ENCODE measurements around the gene NPIPA7. TPM values are rescaled to one million over a fixed set of nuclear protein-coding genes. Genes with fewer than 3 reads are reported as not detected.
"Not testable (repeated sequence)": the region's sequence is repeated elsewhere in the genome, so short reads cannot be mapped to it uniquely, and the experiment has no call there.

The NPIPA7 gene
- total RNA-seq, 4 donors from 2014 or later, result 2.7 to 3.0 TPM; not detected in 2

DNA sequence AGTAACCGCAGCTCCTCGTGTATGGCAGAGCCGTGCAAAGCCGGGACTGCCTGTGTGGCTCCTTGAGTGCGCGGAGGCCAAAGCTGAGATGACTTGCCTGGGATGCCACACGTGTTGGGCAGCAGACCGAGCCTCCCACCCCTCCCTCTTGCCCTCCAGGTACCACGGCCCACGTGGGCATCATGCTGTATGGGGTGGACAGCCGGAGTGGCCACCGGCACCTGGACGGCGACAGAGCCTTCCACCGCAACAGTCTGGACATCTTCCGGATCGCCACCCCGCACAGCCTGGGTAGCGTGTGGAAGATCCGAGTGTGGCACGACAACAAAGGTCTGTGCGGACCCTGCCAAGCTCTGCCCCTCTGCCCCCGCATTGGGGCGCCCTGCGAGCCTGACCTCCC lies 4.7 kb upstream of the NPIPA7 start:
- H3K27me3 ChIP-seq, H3K36me3 ChIP-seq, ATAC-seq, H3K9me3 ChIP-seq, H3K4me1 ChIP-seq, H3K27ac ChIP-seq, H3K4me3 ChIP-seq: not testable (repeated sequence)
- no CpG with 5 or more reads among the region's 25 CpGs for WGBS, 2 donors (ENCODE audit: low coverage in 1 of 2)

GRCh38 chr16:16399685-16400084 lies 20.7 kb downstream of the NPIPA7 start:
- not testable (repeated sequence) for ATAC-seq, H3K4me3 ChIP-seq, H3K4me1 ChIP-seq, H3K36me3 ChIP-seq, H3K27me3 ChIP-seq, H3K27ac ChIP-seq, H3K9me3 ChIP-seq
- no CpG with 5 or more reads among the region's 6 CpGs for WGBS, 2 donors (ENCODE audit: low coverage in 1 of 2)

DNA sequence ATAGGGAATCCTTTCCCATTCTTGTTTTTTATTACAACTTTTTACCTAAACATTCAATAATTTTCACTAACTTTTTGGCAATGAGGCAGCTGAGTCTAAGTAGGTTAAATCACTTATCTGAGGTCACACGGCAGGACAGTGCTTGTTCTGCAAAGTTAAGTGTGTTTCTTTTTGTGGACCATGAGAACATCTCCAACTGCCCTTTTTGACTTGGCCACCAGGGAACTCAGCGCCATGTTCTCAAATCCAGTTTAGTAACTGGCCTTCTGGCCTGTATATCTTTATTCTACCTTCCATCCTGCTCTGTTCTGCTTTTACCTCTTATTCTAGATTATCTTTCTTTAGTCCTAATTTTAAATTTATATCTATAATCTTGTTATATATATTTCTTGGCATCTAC lies 23.4 kb downstream of the NPIPA7 start:
- H3K27ac ChIP-seq, H3K4me1 ChIP-seq, H3K36me3 ChIP-seq, H3K4me3 ChIP-seq, H3K27me3 ChIP-seq, H3K9me3 ChIP-seq, ATAC-seq: not testable (repeated sequence)
- no CpG with 5 or more reads among the region's 2 CpGs for WGBS, 2 donors (ENCODE audit: low coverage in 1 of 2)

DNA sequence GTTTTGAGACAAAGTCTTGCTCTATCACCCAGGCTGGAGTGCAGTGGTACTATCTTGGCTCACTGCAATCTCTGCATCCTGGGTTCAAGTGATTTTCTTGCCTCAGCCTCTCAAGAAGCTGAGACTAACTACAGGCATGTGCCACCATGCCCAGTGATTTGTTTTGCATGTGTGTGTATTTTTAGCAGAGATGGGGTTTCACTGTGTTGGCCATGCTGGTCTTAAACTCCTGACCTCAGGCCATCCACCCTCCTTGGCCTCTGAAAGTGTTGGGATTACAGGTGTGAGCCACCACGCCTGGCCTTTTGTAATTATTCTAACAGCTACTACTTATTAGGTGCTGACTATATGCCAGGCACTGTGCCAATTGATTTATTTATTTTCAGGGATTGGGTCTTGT lies 25.3 kb downstream of the NPIPA7 start:
- H3K27ac ChIP-seq, ATAC-seq, H3K4me3 ChIP-seq, H3K27me3 ChIP-seq, H3K9me3 ChIP-seq, H3K4me1 ChIP-seq, H3K36me3 ChIP-seq: not testable (repeated sequence)
- WGBS, 2 donors (ENCODE audit: low coverage in 1 of 2), result no CpG with 5 or more reads among the region's 1 CpG

DNA sequence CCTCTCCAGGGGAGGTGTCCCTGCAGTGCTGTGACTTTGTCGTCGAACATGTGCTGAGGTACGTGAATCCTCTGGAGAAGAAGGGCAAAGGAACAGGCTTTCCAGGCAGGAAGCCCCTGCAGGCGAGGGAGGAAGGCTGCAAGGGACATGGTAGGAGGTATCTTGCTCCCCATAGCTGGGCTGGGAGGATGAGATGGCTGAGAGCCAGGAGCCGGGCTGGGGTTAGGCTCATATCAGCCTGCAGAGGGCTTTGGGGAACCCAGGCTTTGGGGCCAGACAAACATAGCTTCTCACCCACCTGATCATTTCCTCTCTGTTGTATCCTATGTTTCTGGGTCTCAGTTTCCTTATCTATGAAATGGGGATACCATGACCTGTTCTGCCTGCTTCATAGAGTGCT lies 26.5 kb downstream of the NPIPA7 start:
- H3K36me3 ChIP-seq, H3K27me3 ChIP-seq, H3K4me3 ChIP-seq, H3K4me1 ChIP-seq, ATAC-seq, H3K9me3 ChIP-seq, H3K27ac ChIP-seq: not testable (repeated sequence)
- WGBS, 2 donors (ENCODE audit: low coverage in 1 of 2), result no CpG with 5 or more reads among the region's 5 CpGs

DNA sequence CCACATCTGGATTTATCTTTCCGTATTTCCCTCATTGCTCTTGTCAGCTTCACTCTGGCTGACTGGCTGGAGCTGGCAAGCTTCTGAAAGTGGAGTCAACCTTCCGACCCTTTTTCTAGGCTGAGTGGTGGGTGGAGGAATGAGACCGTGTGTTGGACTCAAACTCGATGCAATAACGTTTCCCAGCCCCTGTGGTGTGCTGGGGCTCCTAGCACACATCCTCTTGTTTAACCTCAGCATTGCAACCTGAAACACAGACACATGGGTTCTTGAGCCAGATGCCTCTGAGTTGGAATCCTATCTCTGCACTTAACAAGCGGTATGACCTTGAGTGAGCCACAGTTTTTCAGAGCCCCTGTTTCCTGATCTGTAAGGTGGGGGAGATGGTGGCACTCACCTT lies 29.5 kb downstream of the NPIPA7 start:
- not testable (repeated sequence) for H3K4me1 ChIP-seq, H3K27ac ChIP-seq, ATAC-seq, H3K9me3 ChIP-seq, H3K27me3 ChIP-seq, H3K36me3 ChIP-seq, H3K4me3 ChIP-seq
- WGBS, 2 donors (ENCODE audit: low coverage in 1 of 2), result no CpG with 5 or more reads among the region's 6 CpGs

DNA sequence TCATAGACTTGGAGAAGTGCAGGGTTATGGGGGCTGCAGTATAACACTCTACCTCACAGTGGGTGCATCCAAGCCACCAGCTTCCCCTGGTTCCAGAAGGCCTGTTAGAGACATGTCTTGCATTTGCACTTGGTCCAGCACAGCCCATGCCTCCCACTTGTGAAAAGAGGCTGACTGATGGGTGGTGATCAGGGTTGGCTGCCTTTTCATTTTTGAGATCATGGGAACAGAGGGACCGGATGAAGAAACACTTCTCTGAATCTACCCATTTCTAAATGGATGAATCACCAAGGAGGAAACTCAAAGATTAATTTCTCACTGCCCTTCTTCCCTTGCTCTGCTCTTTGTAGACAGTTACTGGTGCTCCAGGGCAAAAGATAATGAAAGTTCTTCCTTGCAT lies 34.8 kb downstream of the NPIPA7 start:
- H3K27me3 ChIP-seq, ATAC-seq: not testable (repeated sequence)
- WGBS, 2 donors (ENCODE audit: low coverage in 1 of 2), result no CpG with 5 or more reads among the region's 1 CpG

DNA sequence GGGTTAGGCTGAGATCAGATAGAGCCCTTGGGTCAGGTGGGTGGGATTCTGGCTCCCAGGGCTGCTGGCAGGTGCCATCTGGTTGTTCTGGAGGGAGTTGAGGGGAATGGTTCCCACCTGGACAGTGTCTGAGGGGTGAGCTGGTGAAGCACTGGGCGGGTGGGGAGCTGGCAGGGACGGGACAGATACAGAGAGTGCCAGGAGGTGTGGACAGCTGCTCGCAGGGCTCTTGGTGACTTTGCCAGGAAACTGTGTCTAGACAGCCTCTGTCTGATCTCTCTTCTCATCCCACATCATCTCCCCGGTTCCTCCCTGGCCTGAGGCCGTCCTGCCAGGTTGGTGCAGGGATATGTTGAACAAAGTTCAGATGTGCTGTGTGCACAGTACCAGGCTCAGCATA lies 38.1 kb downstream of the NPIPA7 start:
- not testable (repeated sequence) for H3K9me3 ChIP-seq, H3K4me3 ChIP-seq, H3K4me1 ChIP-seq, H3K36me3 ChIP-seq, H3K27me3 ChIP-seq, H3K27ac ChIP-seq, ATAC-seq
- no CpG with 5 or more reads among the region's 5 CpGs for WGBS, 2 donors (ENCODE audit: low coverage in 1 of 2)

More for the DNA sequence above, 34.8 kb downstream of the NPIPA7 start:
- H3K27ac ChIP-seq, H3K4me3 ChIP-seq, H3K9me3 ChIP-seq, H3K4me1 ChIP-seq, H3K36me3 ChIP-seq: not testable (repeated sequence)

DNA sequence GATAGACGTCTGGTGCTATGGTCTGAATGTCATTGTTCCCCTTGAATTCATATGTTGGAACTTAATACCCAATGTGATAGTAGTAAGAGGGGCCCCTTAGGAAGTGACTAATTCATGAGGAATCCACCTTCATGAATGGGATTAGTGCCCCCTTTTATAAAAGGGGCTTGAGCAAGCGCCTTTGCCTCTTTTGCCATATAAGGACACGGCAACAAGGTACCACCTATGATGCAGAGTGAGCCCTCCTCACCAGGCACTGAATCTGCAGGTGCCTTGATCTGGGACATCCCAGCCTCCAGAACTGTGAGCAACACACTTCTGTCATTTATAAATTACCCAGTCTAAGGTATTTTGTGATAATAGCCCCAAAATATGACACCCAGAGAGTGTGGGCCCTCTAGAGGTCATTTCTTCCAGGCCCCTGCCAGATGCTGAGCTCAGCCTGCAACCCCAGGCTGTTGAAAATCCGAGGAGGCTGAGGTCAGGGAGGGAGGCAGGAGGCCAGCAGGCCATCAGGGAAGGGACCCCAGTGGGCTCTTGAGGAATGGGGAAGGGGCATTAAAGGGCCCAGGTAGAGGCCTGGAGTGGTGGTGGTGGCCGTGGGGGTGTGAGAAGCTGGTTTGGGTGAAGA lies 39.1 kb downstream of the NPIPA7 start:
- no CpG with 5 or more reads among the region's 5 CpGs for WGBS, 2 donors (ENCODE audit: low coverage in 1 of 2)
- H3K36me3 ChIP-seq, H3K4me1 ChIP-seq: not testable (repeated sequence)

GRCh38 chr16:16420515-16420914 lies 41.6 kb downstream of the NPIPA7 start:
- whole genome bisulfite sequencing, 2 donors (ENCODE audit: low coverage in 1 of 2), result no CpG with 5 or more reads among the region's 1 CpG
- H3K36me3 ChIP-seq, H3K27ac ChIP-seq, H3K4me1 ChIP-seq, H3K27me3 ChIP-seq, ATAC-seq, H3K9me3 ChIP-seq, H3K4me3 ChIP-seq: not testable (repeated sequence)

More for the DNA sequence above, 39.1 kb downstream of the NPIPA7 start:
- not testable (repeated sequence) for H3K27me3 ChIP-seq, ATAC-seq, H3K4me3 ChIP-seq, H3K27ac ChIP-seq, H3K9me3 ChIP-seq

DNA sequence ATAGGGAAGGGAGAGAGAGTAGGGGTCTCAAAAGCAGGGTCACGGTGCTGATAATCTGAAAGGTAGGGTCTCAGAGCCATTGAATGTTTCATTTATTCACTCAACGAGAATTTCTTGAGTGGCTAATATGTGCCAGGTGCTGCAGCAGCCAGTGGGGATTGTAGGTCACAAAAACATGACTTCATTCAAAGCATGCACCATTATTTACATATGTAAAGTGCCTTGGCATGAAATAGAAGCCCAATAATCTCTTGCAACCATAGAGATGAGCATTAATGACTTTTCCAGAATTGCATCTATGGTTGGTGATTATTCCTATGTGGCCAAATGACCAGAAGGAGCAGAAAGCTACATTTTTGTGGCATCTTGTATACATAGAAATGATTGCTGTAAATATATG lies 46.2 kb downstream of the NPIPA7 start:
- H3K4me3 ChIP-seq, ATAC-seq, H3K9me3 ChIP-seq, H3K27ac ChIP-seq, H3K27me3 ChIP-seq, H3K36me3 ChIP-seq, H3K4me1 ChIP-seq: not testable (repeated sequence)
- no CpG with 5 or more reads among the region's 2 CpGs for WGBS, 2 donors (ENCODE audit: low coverage in 1 of 2)

GRCh38 chr16:16431135-16431534 lies 52.2 kb downstream of the NPIPA7 start:
- not testable (repeated sequence) for ATAC-seq, H3K27me3 ChIP-seq, H3K27ac ChIP-seq, H3K4me3 ChIP-seq, H3K36me3 ChIP-seq, H3K4me1 ChIP-seq, H3K9me3 ChIP-seq
- WGBS, 2 donors (ENCODE audit: low coverage in 1 of 2), result 8 to 40% methylated on average over 1 to 2 of the region's 3 CpGs

DNA sequence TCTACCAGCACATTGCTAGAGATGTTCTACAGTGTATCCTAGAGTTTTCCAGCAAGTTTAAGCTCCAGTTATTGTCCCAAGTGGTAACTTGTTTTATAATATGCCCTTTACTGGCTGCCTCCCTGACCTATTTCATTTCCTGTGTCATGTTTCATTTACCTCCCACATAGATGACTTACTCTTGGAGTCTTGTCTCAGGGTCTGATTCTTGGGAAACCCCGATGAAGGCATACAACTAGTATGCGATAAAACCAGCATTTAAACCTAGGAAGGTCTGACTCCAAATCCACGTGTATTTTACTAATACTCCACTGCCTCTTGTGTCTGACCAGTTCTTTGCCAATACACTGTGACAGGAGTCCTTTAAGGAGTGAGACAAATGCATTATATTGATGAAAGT lies 55.8 kb downstream of the NPIPA7 start:
- not testable (repeated sequence) for H3K36me3 ChIP-seq, H3K4me3 ChIP-seq, H3K27me3 ChIP-seq, H3K9me3 ChIP-seq, ATAC-seq, H3K27ac ChIP-seq, H3K4me1 ChIP-seq
- 67% methylated on average over 1 of the region's 3 CpGs; no CpG with 5 or more reads in 1 of the 2 donors for WGBS, 2 donors (ENCODE audit: low coverage in 1 of 2)

DNA sequence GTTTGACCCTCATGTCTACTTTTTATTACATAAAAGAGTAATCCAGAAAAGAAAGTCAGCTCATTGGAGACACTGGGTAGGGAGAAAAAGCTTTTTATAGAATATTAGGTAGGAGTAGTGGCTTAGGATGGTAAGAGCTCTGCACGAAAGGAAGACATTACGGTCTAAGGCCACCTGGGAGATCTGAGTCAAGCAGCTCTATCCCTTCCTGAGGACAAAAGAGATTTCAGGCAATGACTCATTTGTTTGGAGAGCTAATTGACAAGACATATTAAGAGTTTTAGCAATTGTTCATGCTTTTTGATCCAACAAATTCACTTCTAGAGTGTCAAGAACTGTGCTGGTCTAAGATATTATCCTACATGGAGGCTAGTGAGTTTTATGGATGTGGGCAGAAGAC lies 62.5 kb downstream of the NPIPA7 start:
- H3K4me1 ChIP-seq, H3K27ac ChIP-seq, ATAC-seq, H3K27me3 ChIP-seq, H3K9me3 ChIP-seq, H3K4me3 ChIP-seq, H3K36me3 ChIP-seq: not testable (repeated sequence)
- 73% methylated on average over 2 of the region's 2 CpGs; no CpG with 5 or more reads in 1 of the 2 donors for WGBS, 2 donors (ENCODE audit: low coverage in 1 of 2)

Data from gastroesophageal sphincter (tissue), 4 donors.